Activated T-helper 2 cell treated with anti-CD3 and anti-CD28 coated beads, Interferon-gamma antibody, Interleukin-2, Interleukin-4, amounts not matched to agents 10 μg/mL and 5 μg/mL and 100 μg/mL, durations not matched to agents 14 hours and 24 hours and 36 hours (primary cell): ENCODE measurements around the gene WWOX. TPM values are rescaled to one million over a fixed set of nuclear protein-coding genes. Genes with fewer than 3 reads are reported as not detected.

Source experiments
- DNase-seq: peaks from one replicate; pipeline ENCODE4 v3.0.0; 2021; ENCODE audit warnings: low spot score
- H3K27ac Mint-ChIP-seq: one replicate; pipeline ENCODE4 v1.8.0; 2021; ENCODE audit warnings: mixed read lengths
- H3K27me3 Mint-ChIP-seq: one replicate; pipeline ENCODE4 v1.8.0; 2021; ENCODE audit warnings: low read depth, mixed read lengths
- H3K36me3 Mint-ChIP-seq: one replicate; pipeline ENCODE4 v1.8.0; 2021; ENCODE audit warnings: low read depth, mixed read lengths
- H3K4me1 Mint-ChIP-seq: one replicate; pipeline ENCODE4 v1.8.0; 2021; ENCODE audit warnings: low read depth, mixed read lengths
- H3K4me3 Mint-ChIP-seq: one replicate; pipeline ENCODE4 v1.8.0; 2021; ENCODE audit warnings: low read depth, mild to moderate bottlenecking, moderate library complexity, mixed read lengths
- H3K9me3 Mint-ChIP-seq: one replicate; pipeline ENCODE4 v1.8.0; 2021; ENCODE audit warnings: mixed read lengths
- intact Hi-C: fragments of 100-400 bp; cut with micrococcal nuclease; formaldehyde crosslinking; loops from one replicate; pipeline ENCODE4 v1.15.1; 2023
- total RNA-seq: library from RNA; stranded (reverse); gene quantifications from 2 replicates; pipeline ENCODE4 v1.2.3, GENCODE V29; 2022

WWOX gene
- total RNA-seq, 1 donor from 2014 or later = 19.0 TPM

DNA sequence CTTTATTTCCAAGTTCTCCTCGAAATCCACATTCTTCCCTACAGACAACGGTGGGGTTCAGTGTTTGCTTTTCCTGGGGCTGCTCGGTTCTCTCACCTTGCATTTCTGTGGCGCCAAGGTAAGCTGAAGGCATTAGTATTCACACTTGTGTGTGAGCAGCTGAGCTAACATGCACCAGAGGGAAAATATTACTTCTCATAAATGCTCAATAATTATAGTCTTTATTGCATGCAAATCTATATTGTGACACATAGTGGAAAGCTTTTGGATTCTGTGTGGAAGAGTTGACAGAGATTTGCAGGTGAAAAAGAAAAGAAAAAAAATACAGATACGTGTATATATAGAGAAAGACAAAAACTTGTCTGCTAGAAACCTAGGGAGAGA lies 1089.3 kb downstream of the WWOX start:
- H3K9me3 Mint-ChIP-seq = peaks cover 7% of the 10 kb centered on the region
- intact Hi-C loops = no loop called here
- no peak overlapping the region for H3K4me3 Mint-ChIP-seq

DNA sequence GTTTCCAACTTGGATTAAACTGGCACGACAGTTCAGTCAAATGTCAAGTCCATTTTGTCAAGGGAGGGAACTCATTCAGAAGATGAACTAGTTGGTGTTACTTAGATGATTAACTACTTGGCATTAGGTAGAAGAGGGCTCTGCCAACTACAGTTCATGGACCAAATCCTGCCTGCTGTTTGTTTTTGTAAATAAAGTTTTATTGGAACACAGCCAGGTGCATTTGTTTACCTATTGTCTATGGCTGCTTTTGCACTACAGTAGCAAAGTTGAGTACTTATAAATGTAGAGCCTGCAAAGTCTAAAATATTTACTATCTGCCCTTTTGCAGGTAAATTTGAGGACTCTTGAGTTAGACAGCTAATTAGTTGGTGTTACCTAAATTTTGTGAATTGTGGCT lies 1091.1 kb downstream of the WWOX start:
- intact Hi-C loops = no loop called here
- Mint-ChIP-seq H3K9me3 (peaks cover 7% of the 10 kb centered on the region), H3K4me1 (peaks cover 4% of the 10 kb centered on the region)

More for the DNA sequence above, 1089.3 kb downstream of the WWOX start:
- no peak for DNase-seq
- peaks cover 6% of the 10 kb centered on the region for H3K4me1 Mint-ChIP-seq
- no peaks in the 10 kb centered on the region for H3K36me3 Mint-ChIP-seq
- peaks cover 2% of the 10 kb centered on the region for H3K27me3 Mint-ChIP-seq
- H3K27ac Mint-ChIP-seq = no peak overlapping the region

DNA sequence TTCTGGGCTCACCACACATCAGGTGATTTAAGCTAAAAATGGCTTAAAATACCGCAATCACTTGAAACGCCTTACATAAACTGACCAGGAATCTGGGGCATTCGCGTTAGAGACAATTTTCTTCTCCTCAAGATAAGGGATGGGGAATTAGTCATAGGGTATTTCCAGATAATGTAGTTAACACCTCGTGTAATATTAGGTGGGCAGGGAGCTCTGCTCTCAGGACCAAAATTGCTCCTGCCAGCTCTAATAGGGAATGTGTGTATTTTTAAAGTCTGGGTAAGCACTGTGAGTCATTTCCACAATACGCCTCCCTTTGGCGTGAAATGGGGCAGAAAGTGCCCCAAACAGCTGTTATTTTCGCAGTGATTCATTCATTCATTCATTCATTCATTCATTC lies 1092.5 kb downstream of the WWOX start:
- DNase-seq = no peak
- H3K36me3 Mint-ChIP-seq = no peaks in the 10 kb centered on the region
- intact Hi-C loops = no loop called here
- peaks cover 2% of the 10 kb centered on the region for H3K27me3 Mint-ChIP-seq
- H3K9me3 Mint-ChIP-seq = peaks cover 7% of the 10 kb centered on the region
- no peak overlapping the region for H3K4me3 Mint-ChIP-seq
- H3K4me1 Mint-ChIP-seq = peaks cover 8% of the 10 kb centered on the region
- H3K27ac Mint-ChIP-seq = no peak overlapping the region

More for the DNA sequence above, 1091.1 kb downstream of the WWOX start:
- Mint-ChIP-seq H3K36me3 (no peaks in the 10 kb centered on the region), H3K27me3 (peaks cover 2% of the 10 kb centered on the region), H3K27ac (no peak overlapping the region), H3K4me3 (no peak overlapping the region)
- DNase-seq = no peak

DNA sequence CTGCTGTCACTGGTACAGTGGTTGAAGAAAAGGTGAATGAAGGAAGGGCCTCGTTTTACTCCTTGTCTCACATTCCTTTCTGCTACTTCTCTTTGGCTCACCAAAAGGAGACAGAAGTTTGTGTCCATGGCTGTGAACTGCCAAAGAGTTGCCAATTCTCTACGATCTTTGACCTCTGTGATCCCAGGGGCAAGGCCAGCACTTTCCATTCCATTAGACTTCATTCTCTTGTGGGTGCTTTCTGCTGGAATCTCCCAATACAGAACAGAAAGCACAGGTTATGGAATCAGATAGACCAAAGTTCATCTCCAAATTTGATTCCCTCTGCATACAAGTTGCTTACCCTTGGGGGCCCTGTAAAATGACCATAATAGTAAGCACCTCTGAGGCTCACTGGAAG lies 1093.5 kb downstream of the WWOX start:
- Mint-ChIP-seq H3K4me1 (peaks cover 6% of the 10 kb centered on the region), H3K27ac (no peak overlapping the region), H3K9me3 (peaks cover 5% of the 10 kb centered on the region), H3K36me3 (no peaks in the 10 kb centered on the region), H3K27me3 (peaks cover 2% of the 10 kb centered on the region), H3K4me3 (no peak overlapping the region)
- intact Hi-C loops = no loop called here
- DNase-seq = no peak

DNA sequence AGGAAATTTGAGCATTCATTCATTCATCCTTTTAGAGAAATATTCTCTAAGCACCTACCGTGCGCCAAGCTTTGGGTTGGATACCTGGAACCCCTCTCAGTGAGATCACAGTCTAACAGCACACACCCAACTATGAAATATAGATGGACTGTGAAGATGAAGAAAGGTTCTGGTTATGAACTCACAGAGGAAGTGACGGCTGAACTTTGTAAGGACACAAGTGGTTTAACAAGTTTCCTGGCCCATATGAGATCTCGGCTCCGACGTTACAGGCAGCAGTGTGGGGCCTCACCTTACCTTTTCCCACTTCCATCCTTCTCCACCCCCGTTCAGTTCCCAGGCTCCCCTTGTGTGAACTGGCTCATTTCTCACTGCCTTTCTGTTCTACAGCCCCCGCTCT lies 1094.8 kb downstream of the WWOX start:
- no peak for DNase-seq
- H3K27ac Mint-ChIP-seq = no peak overlapping the region
- peaks cover 7% of the 10 kb centered on the region for H3K4me1 Mint-ChIP-seq
- H3K27me3 Mint-ChIP-seq = peaks cover 1% of the 10 kb centered on the region
- no peaks in the 10 kb centered on the region for H3K9me3 Mint-ChIP-seq
- no peak overlapping the region for H3K4me3 Mint-ChIP-seq
- intact Hi-C loops = no loop called here
- H3K36me3 Mint-ChIP-seq = no peaks in the 10 kb centered on the region

DNA sequence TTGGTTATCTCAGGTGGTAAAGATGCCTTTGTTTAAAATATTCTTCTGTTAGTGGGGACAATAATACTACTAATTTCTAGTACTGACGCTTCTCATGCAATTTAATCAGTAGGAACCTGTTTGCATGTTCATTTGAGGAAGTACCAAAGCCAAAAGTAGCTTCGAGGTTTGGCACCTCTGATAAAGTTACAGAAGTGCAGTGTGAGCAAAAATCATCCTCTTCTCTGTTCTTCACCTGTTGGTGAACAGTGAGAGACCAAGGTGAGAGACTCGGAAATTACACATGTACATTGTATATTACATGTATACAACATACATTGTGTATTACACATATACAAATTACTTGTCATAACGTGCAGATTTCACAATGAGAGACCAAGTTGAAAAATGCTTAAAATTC lies 1096.5 kb downstream of the WWOX start:
- H3K27ac Mint-ChIP-seq = no peak overlapping the region
- peaks cover 7% of the 10 kb centered on the region for H3K4me1 Mint-ChIP-seq
- H3K27me3 Mint-ChIP-seq = peaks cover 1% of the 10 kb centered on the region
- intact Hi-C loops = no loop called here
- no peaks in the 10 kb centered on the region for H3K36me3 Mint-ChIP-seq
- DNase-seq = no peak
- no peaks in the 10 kb centered on the region for H3K9me3 Mint-ChIP-seq
- no peak overlapping the region for H3K4me3 Mint-ChIP-seq

DNA sequence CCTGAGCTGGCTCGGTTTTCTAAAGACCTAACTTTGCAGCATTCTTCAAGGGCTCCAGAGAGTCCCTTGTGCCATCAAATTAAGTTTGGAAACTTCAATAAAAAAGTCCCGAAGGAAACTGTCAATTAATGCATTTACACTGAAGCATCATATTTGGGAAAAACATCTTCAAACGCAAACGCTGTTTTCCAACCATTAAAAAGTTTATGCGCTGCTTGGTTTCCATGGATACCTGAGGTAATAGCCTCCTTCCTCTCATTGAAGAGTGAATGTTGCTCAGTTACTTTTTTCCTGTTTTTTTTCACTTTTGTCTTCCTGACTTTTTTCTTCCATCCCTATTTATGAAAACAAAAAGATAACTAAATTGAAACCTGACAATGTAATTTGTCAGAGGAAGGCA lies 1102.0 kb downstream of the WWOX start:
- H3K36me3 Mint-ChIP-seq = no peaks in the 10 kb centered on the region
- peaks cover 2% of the 10 kb centered on the region for H3K4me1 Mint-ChIP-seq

DNA sequence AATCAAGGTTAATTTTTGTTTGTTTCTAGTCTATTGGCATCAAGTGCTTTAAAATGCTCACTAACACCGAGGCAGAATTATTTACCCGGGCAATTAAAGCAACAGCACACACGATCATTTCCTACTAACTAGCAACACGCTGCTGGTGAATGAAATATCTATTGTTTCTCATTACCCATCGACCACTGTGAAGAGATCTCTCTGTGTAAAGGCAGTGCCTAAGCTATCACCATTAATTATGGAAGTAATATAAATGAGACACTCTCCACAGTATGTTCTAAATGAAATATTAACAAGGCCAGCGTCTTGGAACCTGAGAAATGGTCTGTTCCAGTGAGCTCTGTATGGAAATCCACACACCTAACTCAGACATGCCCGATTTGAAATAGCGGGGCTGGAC lies 1103.5 kb downstream of the WWOX start:
- H3K4me1 Mint-ChIP-seq = peaks cover 2% of the 10 kb centered on the region
- H3K4me3 Mint-ChIP-seq = no peak overlapping the region
- H3K27ac Mint-ChIP-seq = no peak overlapping the region
- H3K9me3 Mint-ChIP-seq = no peaks in the 10 kb centered on the region
- no peaks in the 10 kb centered on the region for H3K36me3 Mint-ChIP-seq
- intact Hi-C loops = no loop called here
- DNase-seq = no peak
- H3K27me3 Mint-ChIP-seq = peaks cover 7% of the 10 kb centered on the region

More for the DNA sequence above, 1102.0 kb downstream of the WWOX start:
- intact Hi-C loops = no loop called here
- DNase-seq = no peak
- no peak overlapping the region for H3K27ac Mint-ChIP-seq
- peaks cover 8% of the 10 kb centered on the region for H3K27me3 Mint-ChIP-seq
- no peak overlapping the region for H3K4me3 Mint-ChIP-seq
- H3K9me3 Mint-ChIP-seq = no peaks in the 10 kb centered on the region

DNA sequence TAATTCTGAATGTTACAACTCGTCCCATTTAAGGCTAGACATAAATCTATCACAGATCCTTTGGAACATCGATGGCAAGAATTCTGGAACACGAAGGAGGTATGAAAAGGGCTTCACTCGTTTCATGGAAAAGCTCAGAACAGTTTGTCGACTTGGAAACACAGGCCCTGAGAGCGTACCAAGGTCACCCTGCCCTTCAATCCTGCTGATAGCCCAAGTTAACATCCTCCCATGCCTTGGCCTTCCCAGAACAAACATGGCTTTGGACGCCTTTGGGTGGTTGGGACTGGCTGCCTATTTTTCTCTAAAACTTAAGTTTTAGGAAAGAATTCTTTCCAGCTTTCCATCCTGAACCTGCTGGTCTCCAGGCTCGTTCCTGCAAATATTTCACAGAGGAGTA lies 1105.0 kb downstream of the WWOX start:
- Mint-ChIP-seq H3K27me3 (peaks cover 7% of the 10 kb centered on the region), H3K27ac (no peak overlapping the region), H3K9me3 (no peaks in the 10 kb centered on the region), H3K4me1 (no peaks in the 10 kb centered on the region), H3K36me3 (no peaks in the 10 kb centered on the region), H3K4me3 (no peak overlapping the region)
- intact Hi-C loops = no loop called here
- DNase-seq = no peak

DNA sequence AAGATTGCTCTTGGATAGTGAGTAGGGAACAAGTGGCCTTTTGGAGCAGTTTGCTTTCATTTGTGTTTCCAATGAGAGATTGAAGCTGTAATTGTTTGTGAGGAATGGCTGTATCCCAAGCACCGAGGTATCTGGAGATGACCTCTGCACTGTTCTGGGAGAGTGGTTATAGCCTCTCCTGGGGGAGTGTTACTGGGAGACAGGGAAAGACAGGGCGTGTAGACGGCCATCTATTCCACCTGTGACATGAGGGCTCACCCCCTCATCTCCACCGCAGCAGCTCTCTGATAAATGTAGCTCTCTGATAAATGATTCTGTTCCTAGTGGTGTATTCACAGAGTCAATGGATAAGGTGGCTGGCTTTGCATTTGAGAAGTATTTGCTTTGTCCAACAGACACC lies 1107.4 kb downstream of the WWOX start:
- intact Hi-C loops = no loop called here
- Mint-ChIP-seq H3K9me3 (no peaks in the 10 kb centered on the region), H3K4me3 (no peak overlapping the region), H3K36me3 (no peaks in the 10 kb centered on the region), H3K4me1 (peaks cover 16% of the 10 kb centered on the region), H3K27ac (no peak overlapping the region), H3K27me3 (peaks cover 7% of the 10 kb centered on the region)
- no peak for DNase-seq

DNA sequence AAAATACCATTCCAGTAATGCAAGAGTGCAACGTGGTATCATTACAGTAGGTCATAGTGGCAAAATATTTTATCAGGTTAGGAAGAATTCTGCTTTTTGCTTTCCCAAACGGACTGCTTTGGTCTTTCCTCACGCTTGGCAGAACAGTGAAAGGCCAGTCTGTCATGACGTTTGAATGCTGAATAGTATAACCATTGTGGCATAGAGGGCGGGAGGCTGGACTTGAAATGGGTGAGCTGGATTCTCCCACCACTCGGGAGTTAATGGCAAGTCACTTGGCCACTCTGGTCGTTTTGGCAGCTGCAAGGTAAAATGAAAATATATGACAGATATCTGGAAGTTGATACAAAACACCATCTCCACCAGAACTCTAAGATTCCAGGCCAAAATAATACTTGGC lies 1109.9 kb downstream of the WWOX start:
- intact Hi-C loops = no loop called here
- Mint-ChIP-seq H3K4me3 (no peak overlapping the region), H3K27ac (no peak overlapping the region), H3K4me1 (peaks cover 20% of the 10 kb centered on the region), H3K27me3 (peaks cover 7% of the 10 kb centered on the region), H3K36me3 (peaks cover 5% of the 10 kb centered on the region), H3K9me3 (peaks cover 10% of the 10 kb centered on the region)
- no peak for DNase-seq

DNA sequence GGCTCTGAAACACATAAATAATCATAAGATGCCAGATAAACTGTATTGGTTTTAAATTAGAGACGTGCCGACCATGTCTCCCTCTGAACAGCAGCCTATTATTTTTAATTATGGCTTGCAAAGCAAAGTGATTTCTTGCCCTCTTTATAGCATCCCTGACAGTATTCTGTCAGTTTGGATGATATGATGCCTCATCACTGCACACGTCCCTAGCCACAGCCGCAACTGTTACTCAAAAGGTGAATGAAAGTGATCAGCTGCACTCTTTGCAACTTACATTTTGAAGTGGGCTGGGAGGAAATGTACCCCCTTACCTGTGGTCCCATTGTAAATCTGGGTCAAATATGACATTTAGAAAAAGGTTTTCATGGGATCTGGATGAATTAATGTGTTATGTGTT lies 1111.2 kb downstream of the WWOX start:
- intact Hi-C loops = no loop called here
- no peaks in the 10 kb centered on the region for H3K27me3 Mint-ChIP-seq
- no peak for DNase-seq
- H3K4me3 Mint-ChIP-seq = no peak overlapping the region
- peaks cover 10% of the 10 kb centered on the region for H3K9me3 Mint-ChIP-seq
- no peak overlapping the region for H3K27ac Mint-ChIP-seq
- peaks cover 5% of the 10 kb centered on the region for H3K36me3 Mint-ChIP-seq
- peaks cover 20% of the 10 kb centered on the region for H3K4me1 Mint-ChIP-seq

DNA sequence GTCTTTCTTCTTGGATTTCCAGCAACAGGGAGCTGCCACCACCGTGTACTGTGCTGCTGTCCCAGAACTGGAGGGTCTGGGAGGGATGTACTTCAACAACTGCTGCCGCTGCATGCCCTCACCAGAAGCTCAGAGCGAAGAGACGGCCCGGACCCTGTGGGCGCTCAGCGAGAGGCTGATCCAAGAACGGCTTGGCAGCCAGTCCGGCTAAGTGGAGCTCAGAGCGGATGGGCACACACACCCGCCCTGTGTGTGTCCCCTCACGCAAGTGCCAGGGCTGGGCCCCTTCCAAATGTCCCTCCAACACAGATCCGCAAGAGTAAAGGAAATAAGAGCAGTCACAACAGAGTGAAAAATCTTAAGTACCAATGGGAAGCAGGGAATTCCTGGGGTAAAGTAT lies 1112.1 kb downstream of the WWOX start:
- no peak for DNase-seq
- H3K4me3 Mint-ChIP-seq = no peak overlapping the region
- peaks cover 28% of the 10 kb centered on the region for H3K4me1 Mint-ChIP-seq
- H3K27ac Mint-ChIP-seq = no peak overlapping the region
- peaks cover 18% of the 10 kb centered on the region for H3K9me3 Mint-ChIP-seq
- intact Hi-C loops = no loop called here
- H3K36me3 Mint-ChIP-seq = peaks cover 9% of the 10 kb centered on the region
- no peaks in the 10 kb centered on the region for H3K27me3 Mint-ChIP-seq

DNA sequence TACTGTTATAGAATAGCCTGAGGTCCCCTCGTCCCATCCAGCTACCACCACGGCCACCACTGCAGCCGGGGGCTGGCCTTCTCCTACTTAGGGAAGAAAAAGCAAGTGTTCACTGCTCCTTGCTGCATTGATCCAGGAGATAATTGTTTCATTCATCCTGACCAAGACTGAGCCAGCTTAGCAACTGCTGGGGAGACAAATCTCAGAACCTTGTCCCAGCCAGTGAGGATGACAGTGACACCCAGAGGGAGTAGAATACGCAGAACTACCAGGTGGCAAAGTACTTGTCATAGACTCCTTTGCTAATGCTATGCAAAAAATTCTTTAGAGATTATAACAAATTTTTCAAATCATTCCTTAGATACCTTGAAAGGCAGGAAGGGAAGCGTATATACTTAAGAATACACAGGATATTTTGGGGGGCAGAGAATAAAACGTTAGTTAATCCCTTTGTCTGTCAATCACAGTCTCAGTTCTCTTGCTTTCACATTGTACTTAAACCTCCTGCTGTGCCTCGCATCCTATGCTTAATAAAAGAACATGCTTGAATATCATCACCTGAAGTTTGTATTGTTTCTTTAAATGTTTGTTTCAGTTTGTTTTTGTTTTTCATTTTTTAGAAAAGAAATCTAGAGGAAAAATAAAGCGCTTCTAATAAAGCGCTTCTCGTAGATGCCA lies 1112.8 kb downstream of the WWOX start:
- Mint-ChIP-seq H3K4me3 (no peak overlapping the region), H3K27ac (no peak overlapping the region), H3K4me1 (peaks cover 32% of the 10 kb centered on the region), H3K36me3 (peaks cover 9% of the 10 kb centered on the region), H3K27me3 (no peaks in the 10 kb centered on the region), H3K9me3 (peaks cover 18% of the 10 kb centered on the region)
- DNase-seq = no peak
- intact Hi-C loops = no loop called here
